Activated naive CD8-positive, alpha-beta T cell treated with anti-CD3 and anti-CD28 coated beads, Interleukin-2, amount 10 ng/mL, durations not matched to agents 7 days and 5 days (primary cell): ENCODE measurements around the gene ZBTB14. TPM values are rescaled to one million over a fixed set of nuclear protein-coding genes. Genes with fewer than 3 reads are reported as not detected.

Experiments
- ATAC-seq: fragments of 150-1000 bp; cut with Tn5 transposase; one replicate; pipeline ENCODE4 v1.10.0; 2021; ENCODE audit warnings: low read depth, moderate library complexity
- POLR2A ChIA-PET: fragments of 350-600 bp; sonication (Branson Sonifier 250); formaldehyde crosslinking; loops from one replicate; lab custom pipeline; 2021; ENCODE audit warnings: antibody characterized with exemption; lab: Charles Lee
- DNase-seq: peaks from one replicate; pipeline ENCODE4 v3.0.0; 2021
- H3K27ac Mint-ChIP-seq: one replicate; pipeline ENCODE4 v1.8.0; 2022; ENCODE audit warnings: mild to moderate bottlenecking, mixed read lengths
- H3K27me3 Mint-ChIP-seq: one replicate; pipeline ENCODE4 v1.8.0; 2022; ENCODE audit warnings: mild to moderate bottlenecking, moderate library complexity, mixed read lengths
- H3K36me3 Mint-ChIP-seq: one replicate; pipeline ENCODE4 v1.8.0; 2021; ENCODE audit warnings: mild to moderate bottlenecking, mixed read lengths
- H3K4me1 Mint-ChIP-seq: one replicate; pipeline ENCODE4 v1.8.0; 2021; ENCODE audit warnings: mixed read lengths
- H3K4me3 Mint-ChIP-seq: one replicate; pipeline ENCODE4 v1.8.0; 2022; ENCODE audit warnings: mild to moderate bottlenecking, moderate library complexity, mixed read lengths
- H3K9me3 Mint-ChIP-seq: one replicate; pipeline ENCODE4 v1.8.0; 2021; ENCODE audit warnings: mixed read lengths
- total RNA-seq, 2 experiments: library from RNA; stranded (reverse); gene quantifications; one replicate each; pipeline ENCODE4 v1.2.3, GENCODE V29; 2021

The ZBTB14 gene
- total RNA-seq, 2 experiments from 2014 or later, result 34.2 to 34.3 TPM

DNA sequence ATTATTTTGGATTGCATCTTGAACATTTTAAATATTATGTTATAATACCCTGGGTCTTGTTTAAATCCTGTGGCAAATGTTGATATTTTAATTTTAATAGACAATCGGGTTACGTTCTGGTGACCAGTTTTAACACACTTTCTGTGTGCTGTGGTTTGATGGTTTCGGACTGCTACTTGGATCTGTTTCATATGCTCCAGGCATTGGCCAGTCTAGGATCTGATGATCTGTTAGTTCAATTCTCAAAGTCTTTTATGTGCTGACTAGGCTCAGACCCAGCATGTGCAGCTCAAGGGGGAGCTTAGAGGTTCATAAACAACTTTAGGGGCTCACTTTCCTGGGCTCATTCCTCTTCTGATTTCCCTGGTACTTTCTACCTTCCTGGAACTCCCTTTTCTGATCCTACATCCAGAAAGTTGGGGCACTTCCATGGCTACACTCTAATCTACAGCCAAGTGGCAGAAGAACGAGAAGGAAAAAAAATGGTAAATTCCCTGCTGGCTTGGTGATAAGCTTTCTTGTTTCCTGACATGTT, 5.0 kb upstream of the ZBTB14 start:
- no peak overlapping the region for H3K4me3 Mint-ChIP-seq
- H3K27me3 Mint-ChIP-seq, result peaks cover 30% of the 10 kb centered on the region

DNA sequence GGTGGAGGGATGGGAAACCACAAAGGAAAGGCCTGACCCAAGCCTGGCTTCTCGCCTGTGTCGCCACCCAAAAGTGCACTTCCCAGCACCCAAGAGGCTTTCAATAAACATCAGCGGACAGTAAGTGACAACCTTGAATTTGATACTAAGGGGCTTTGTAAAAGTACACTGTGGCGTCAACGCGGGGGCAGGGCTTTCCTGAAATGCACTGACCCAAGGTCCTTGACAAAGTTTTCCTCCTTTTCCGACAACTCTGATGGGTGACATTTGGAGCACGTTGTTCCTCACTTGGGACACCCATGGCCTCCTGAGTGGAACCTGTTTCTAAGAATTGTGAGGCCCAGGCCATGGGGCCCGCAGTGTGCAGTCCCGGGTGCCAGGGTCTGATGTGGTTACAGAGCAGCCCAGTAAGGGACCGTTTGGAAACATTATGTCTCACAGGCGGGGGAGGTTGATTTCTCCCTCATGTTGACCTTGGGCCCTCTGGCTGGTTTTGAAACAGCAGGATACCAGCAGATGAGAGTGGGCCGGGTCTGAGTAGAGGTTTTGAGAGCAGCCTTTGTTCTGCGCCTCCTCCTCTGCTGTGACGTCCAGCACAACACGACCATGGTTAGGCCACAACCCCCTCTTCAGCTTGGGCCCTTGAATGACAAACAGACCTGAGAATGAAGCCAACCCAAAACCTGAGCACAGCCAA, 2.8 kb upstream of the ZBTB14 start:
- DNase-seq, result no peak
- POLR2A ChIA-PET, result interaction anchor here (4.5 kb wide), 1 partner anchor 13 kb away, joined by 75 read pairs; no protein-coding TSS in a partner anchor
- H3K36me3 Mint-ChIP-seq, result no peaks in the 10 kb centered on the region
- H3K27me3 Mint-ChIP-seq, result peaks cover 20% of the 10 kb centered on the region
- H3K27ac Mint-ChIP-seq, result no peak overlapping the region
- no peak for ATAC-seq
- no peak overlapping the region for H3K4me3 Mint-ChIP-seq
- H3K9me3 Mint-ChIP-seq, result no peaks in the 10 kb centered on the region
- H3K4me1 Mint-ChIP-seq, result peaks cover 13% of the 10 kb centered on the region

More for the DNA sequence above, 5.0 kb upstream of the ZBTB14 start:
- POLR2A ChIA-PET, result no interaction called here
- ATAC-seq, result no peak
- no peaks in the 10 kb centered on the region for H3K36me3 Mint-ChIP-seq
- H3K27ac Mint-ChIP-seq, result no peak overlapping the region
- peaks cover 5% of the 10 kb centered on the region for H3K4me1 Mint-ChIP-seq
- no peak for DNase-seq
- no peaks in the 10 kb centered on the region for H3K9me3 Mint-ChIP-seq

DNA sequence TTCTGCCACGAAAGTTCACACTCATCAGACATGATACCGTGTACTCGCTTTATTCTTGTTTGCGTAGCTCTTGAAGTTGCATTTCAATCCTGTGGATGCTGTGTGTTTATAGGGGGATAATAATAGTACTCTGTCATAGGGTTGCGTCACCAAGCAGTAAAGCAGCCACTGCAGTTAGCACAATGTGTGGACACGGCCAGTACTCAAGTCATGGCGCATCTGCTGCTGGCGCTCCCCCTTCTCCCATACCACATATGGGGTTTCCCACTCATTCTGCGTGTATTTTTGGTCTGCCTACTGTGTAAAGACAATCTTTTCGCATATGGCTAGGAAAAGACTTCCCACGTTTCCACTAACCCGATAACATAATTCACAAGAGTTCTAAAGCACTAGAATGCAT, 2.1 kb upstream of the ZBTB14 start:
- H3K4me3 Mint-ChIP-seq, result no peak overlapping the region
- peaks cover 15% of the 10 kb centered on the region for H3K4me1 Mint-ChIP-seq
- no peaks in the 10 kb centered on the region for H3K9me3 Mint-ChIP-seq
- H3K27ac Mint-ChIP-seq, result no peak overlapping the region
- DNase-seq (no peak), ATAC-seq (no peak)
- H3K36me3 Mint-ChIP-seq, result peaks cover 1% of the 10 kb centered on the region
- H3K27me3 Mint-ChIP-seq, result peaks cover 16% of the 10 kb centered on the region
- POLR2A ChIA-PET, result interaction anchor here (3.6 to 4.7 kb wide), 3 partner anchors 7 to 61 kb away, joined by 20 to 169 read pairs (median 75); no protein-coding TSS in a partner anchor

DNA sequence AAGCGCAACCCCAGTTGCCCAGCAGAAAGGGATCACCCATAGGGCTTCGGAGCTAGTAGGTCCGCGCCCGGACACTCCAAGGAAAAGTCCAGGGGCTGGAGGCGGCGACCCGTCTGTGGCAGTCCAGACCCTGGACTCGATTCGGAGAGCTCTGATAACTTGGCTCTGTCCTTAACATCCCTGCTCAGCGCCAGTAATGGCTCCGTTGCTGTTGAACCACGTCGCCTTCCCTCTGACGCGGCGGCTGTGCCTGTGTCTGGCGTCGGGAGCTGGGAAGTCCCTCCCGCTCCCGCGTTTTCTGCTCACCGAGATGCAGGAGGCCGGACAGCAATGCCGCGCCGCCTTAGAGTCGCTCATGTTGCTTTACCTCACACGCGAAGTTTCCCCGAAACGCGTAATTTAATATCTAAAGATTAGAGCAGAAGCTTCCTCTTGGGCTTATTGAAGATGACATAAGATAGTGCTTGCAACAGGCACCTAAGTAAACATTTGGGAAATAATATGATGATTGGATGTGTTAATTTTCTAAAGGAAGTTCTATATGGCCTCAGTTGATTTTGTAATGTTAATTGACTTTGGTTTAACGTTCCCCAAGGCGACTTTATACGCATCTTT, 1.3 kb upstream of the ZBTB14 start:
- H3K9me3 Mint-ChIP-seq, result no peaks in the 10 kb centered on the region
- peak; percentile 63 for DNase-seq
- POLR2A ChIA-PET, result interaction anchor here (0.9 to 4.7 kb wide), 9 partner anchors 8 to 129 kb away, joined by 3 to 169 read pairs (median 6); no protein-coding TSS in a partner anchor
- H3K27ac Mint-ChIP-seq, result peak overlapping the region; percentile 96
- peaks cover 15% of the 10 kb centered on the region for H3K4me1 Mint-ChIP-seq
- H3K27me3 Mint-ChIP-seq, result peaks cover 9% of the 10 kb centered on the region
- H3K4me3 Mint-ChIP-seq, result peak overlapping the region; percentile 93
- ATAC-seq, result peak; percentile 9
- H3K36me3 Mint-ChIP-seq, result peaks cover 7% of the 10 kb centered on the region

DNA sequence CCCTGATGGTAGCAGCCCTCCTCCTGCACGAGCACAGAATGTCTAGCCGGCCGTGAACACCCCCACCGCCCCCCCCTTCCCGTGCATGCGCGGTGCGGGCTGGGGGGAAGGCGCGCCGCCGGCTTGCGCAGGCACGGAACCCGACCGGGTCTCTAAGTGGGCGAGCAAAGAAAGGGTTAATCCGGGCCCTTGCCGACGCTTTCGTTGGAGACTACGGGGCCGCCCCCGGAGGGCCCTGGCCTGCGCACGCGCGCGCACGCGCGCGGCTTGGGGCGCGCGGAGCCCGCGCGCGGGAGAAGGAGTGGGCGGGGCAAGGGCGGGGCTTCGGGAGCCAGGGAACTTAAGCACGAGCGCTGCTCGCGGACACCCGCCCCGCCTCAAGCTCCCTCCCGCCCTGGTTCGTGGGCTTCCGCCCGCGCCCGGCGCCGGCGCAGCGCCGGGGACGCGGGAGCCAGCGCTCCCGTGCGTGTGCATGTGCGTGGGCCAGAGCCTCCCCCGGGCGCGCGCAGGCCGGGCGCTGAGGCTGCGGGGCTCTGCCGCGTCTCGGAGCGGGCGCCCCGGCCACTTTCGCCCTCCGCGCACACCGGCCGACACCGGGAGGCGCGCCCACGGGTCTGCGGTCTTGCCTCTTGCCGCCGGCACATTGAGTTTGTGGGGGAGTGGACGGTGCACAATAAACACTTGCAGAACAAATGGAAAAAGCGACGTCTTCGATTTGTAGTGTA, 617 bp upstream of the ZBTB14 start:
- Mint-ChIP-seq H3K4me1 (peaks cover 15% of the 10 kb centered on the region), H3K27me3 (peaks cover 6% of the 10 kb centered on the region), H3K4me3 (peak overlapping the region; percentile 93), H3K27ac (peak overlapping the region; percentile 96), H3K36me3 (peaks cover 14% of the 10 kb centered on the region), H3K9me3 (no peaks in the 10 kb centered on the region)
- DNase-seq, result peak; percentile 94
- peak; percentile 74 for ATAC-seq
- POLR2A ChIA-PET, result interaction anchor here (0.8 to 4.7 kb wide), 14 partner anchors 9 to 161 kb away, joined by 3 to 169 read pairs (median 5); no protein-coding TSS in a partner anchor

DNA sequence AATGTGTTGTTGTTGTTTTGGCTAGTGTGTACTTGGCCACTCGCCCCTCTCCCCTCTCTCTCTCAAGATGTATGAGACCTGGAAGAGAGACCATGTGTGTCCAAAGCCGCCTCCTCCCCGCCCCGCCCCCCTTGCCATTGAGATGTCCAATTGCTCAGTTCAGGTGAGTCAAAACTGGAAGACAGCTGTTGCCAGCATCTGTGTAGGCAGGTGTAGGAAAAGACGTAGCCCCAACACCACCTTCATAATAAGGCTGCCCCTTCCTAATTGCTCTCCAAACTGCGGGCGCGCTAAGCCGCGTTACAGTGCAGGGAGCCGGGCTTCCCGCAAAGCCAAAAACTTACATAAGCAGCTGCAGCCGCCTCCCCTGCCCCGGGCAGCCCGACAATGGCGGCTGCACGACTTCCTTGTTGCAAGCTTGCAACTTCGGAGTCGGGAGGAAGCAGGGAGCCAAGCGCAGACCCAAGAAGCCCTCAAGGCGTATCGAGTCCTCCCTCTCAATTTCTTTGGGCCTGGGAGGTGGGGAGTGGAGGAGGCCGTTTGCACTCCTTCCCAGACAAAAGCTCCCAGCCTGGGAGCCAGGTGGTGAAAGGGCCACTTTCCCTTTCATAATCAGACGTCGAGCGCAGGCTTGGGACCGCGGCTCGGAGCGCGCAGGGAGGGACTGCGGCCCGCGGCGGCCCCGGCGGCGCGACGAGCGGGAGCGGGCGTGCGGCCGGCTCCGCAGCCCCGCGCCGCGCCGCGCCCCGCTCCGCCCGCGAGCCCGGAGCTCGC, 882 bp downstream of the ZBTB14 start:
- Mint-ChIP-seq H3K27me3 (no peaks in the 10 kb centered on the region), H3K4me3 (peak overlapping the region; percentile 94), H3K27ac (peak overlapping the region; percentile 96), H3K9me3 (no peaks in the 10 kb centered on the region), H3K36me3 (peaks cover 22% of the 10 kb centered on the region), H3K4me1 (peaks cover 15% of the 10 kb centered on the region)
- DNase-seq, result peak; percentile 72
- peak; percentile 5 for ATAC-seq
- POLR2A ChIA-PET, result interaction anchor here (0.6 to 4.7 kb wide), 17 partner anchors 9 to 1701 kb away, joined by 3 to 169 read pairs (median 4); no protein-coding TSS in a partner anchor

DNA sequence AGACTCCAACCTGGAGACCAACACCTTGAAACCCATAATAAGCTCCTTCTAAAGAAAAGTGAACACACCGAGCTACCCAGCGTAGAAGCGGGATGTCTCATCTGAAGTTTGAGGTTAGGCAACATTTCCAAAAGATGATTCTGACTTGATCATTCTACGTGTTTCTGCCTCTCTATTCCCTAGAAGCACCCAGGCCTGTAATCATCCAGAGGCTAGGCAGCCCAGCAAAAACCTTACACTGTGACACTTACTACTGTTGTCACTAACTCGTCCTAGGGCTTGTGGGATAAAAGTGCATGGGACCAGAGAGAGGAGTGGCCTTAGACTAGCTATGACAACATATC, 1.4 kb downstream of the ZBTB14 start:
- DNase-seq, result no peak
- Mint-ChIP-seq H3K36me3 (peaks cover 22% of the 10 kb centered on the region), H3K9me3 (no peaks in the 10 kb centered on the region), H3K4me3 (peak overlapping the region; percentile 94), H3K27me3 (no peaks in the 10 kb centered on the region), H3K4me1 (peaks cover 15% of the 10 kb centered on the region), H3K27ac (peak overlapping the region; percentile 96)
- no peak for ATAC-seq
- POLR2A ChIA-PET, result interaction anchor here (0.6 to 4.7 kb wide), 9 partner anchors 9 to 235 kb away, joined by 3 to 169 read pairs (median 4); no protein-coding TSS in a partner anchor

DNA sequence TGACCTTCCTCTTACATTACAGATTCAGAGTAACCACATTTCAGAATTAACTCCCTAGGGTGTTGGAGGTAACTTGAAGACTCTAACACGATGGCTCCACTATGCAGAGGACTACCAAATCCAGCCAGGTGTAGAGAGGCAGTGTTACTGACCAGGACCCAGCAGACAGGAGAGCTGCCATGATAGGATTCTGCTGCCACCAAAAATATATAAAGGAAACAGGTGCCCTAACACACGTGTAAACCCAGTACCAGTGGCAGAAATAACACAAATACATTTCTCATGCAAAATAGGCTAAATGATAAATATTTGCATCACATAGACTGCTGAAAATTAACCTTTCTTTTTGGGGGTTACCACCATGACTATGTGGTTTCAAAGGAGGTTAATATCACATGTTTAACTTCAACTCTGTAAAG, 7.0 kb downstream of the ZBTB14 start:
- H3K27ac Mint-ChIP-seq, result no peak overlapping the region
- no peak for ATAC-seq
- H3K27me3 Mint-ChIP-seq, result no peaks in the 10 kb centered on the region
- no peak overlapping the region for H3K4me3 Mint-ChIP-seq
- no peaks in the 10 kb centered on the region for H3K9me3 Mint-ChIP-seq
- POLR2A ChIA-PET, result no interaction called here
- peaks cover 35% of the 10 kb centered on the region for H3K36me3 Mint-ChIP-seq
- H3K4me1 Mint-ChIP-seq, result peaks cover 8% of the 10 kb centered on the region
- DNase-seq, result no peak

DNA sequence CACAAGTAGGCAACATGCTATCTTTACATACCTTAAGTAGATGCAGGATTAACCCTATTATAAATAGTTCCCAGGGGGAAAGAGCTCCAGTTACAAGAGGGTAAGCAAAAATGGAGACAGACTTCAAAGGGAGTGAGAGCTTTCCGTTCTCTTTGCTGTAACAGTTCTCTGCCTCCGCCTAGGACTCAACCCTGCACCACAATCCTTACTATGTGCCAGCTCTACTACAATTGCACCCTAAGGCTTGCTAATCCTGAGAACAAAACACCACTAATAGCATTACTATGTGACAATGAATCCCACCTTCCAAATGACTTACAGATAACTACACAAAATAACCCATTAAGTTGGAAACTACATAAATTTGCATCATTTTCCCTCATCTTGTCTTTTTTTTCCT, 7.7 kb downstream of the ZBTB14 start:
- Mint-ChIP-seq H3K27ac (no peak overlapping the region), H3K4me1 (peaks cover 6% of the 10 kb centered on the region), H3K4me3 (no peak overlapping the region), H3K9me3 (no peaks in the 10 kb centered on the region), H3K27me3 (no peaks in the 10 kb centered on the region), H3K36me3 (peaks cover 35% of the 10 kb centered on the region)
- no peak for ATAC-seq
- DNase-seq, result no peak
- POLR2A ChIA-PET, result no interaction called here

DNA sequence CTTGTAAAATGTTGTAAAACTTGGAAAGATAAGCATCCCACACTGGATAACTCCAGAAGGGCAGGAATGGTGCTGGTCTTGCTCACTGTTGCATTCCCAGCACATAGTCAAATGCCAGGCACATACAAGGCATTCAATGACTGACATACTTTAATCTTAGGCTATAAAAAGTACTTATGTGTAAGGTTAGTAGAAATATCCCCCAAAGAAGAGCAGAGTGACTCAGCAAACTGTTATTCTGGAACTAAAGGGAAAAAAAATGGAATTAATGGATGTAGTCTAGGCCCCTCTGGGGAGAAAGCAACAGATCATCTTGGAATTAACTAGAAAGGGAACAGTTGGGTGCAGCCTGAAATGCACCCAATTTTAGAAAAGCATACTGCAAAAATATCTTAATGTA, 9.0 kb downstream of the ZBTB14 start:
- DNase-seq, result no peak
- POLR2A ChIA-PET, result interaction anchor here (0.8 kb wide), 1 partner anchor 10 kb away, joined by 3 read pairs; no protein-coding TSS in a partner anchor
- H3K27ac Mint-ChIP-seq, result no peak overlapping the region
- no peaks in the 10 kb centered on the region for H3K9me3 Mint-ChIP-seq
- H3K4me3 Mint-ChIP-seq, result no peak overlapping the region
- no peaks in the 10 kb centered on the region for H3K27me3 Mint-ChIP-seq
- ATAC-seq, result no peak
- H3K4me1 Mint-ChIP-seq, result peaks cover 8% of the 10 kb centered on the region
- peaks cover 27% of the 10 kb centered on the region for H3K36me3 Mint-ChIP-seq

DNA sequence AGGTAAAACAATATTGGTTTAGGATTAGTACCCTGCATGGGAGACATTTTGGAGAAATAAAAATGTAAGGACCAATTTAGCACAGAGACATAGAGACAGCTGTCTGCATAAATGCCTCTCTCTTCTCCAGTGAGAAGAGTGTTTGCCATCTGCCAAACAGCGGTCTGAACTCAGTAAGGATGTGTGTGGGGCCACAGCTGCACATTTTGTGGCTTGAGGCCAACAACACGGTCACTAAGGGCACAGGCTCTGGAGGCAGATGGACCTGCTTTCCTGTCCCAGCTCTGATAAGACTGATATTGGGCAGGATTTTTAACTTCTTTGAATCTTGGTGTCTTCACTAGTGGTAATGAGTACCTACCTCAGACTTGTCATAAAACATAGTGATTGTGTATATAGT, 10.2 kb downstream of the ZBTB14 start:
- ATAC-seq (no peak), DNase-seq (no peak)
- Mint-ChIP-seq H3K27ac (no peak overlapping the region), H3K27me3 (no peaks in the 10 kb centered on the region), H3K9me3 (peaks cover 4% of the 10 kb centered on the region), H3K4me1 (peaks cover 8% of the 10 kb centered on the region), H3K4me3 (no peak overlapping the region), H3K36me3 (peaks cover 17% of the 10 kb centered on the region)
- POLR2A ChIA-PET, result interaction anchor here (1.6 kb wide), 1 partner anchor 10 kb away, joined by 7 read pairs; the partner anchor contains the start of gene ZBTB14

DNA sequence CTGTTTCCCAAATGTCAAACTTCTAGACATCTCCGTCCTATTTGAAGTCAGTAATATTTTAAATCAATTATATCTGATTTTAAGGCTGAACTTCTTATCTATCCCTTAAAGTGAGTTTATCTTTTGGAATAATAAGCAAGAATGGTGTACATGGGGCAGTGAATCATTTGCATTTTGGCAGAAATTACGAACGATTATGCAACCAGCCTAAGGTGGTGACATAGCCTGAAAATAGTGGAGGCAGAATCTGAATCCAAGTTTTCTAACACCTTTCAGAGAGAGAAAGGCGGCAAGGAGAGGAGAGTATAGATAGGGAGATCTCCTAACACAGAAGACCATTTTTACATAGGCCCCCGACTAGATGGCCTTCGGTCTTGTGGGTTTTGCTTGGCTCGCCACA, 10.7 kb downstream of the ZBTB14 start:
- Mint-ChIP-seq H3K4me3 (no peak overlapping the region), H3K27ac (no peak overlapping the region), H3K36me3 (peaks cover 15% of the 10 kb centered on the region), H3K4me1 (peaks cover 8% of the 10 kb centered on the region), H3K27me3 (no peaks in the 10 kb centered on the region), H3K9me3 (peaks cover 7% of the 10 kb centered on the region)
- POLR2A ChIA-PET, result interaction anchor here (1.6 kb wide), 1 partner anchor 10 kb away, joined by 7 read pairs; the partner anchor contains the start of gene ZBTB14
- DNase-seq, result no peak
- no peak for ATAC-seq
